Right lung (tissue), 10 donors: ENCODE data around the gene HPSE2. TPM values are rescaled to one million over a fixed set of nuclear protein-coding genes. Genes with fewer than 3 reads are reported as not detected.
A peak's percentile ranks its signal among the peaks of the same experiment; 100 is the strongest.
"Not testable (repeated sequence)": the region's sequence is repeated elsewhere in the genome, so short reads cannot be mapped to it uniquely, and the experiment has no call there.

Experiments used
- DNase-seq, 2 donors: peaks; one replicate each; pipeline ENCODE4 v3.0.0-alpha.2; 2013
- long read RNA-seq, 8 donors: transcript quantifications; one replicate each; lab custom pipeline, GENCODE V29; 2026
- polyA plus RNA-seq, 5 donors: library from polyadenylated mRNA; unstranded; fragments of 120-200 nt; gene quantifications; one replicate each; pipeline versions ENCODE4 v1.2.1 to v1.2.3, GENCODE V29; 2013; ENCODE audit warnings: inconsistent platforms in 1 of 5, low replicate concordance in 1 of 5; ENCODE audit not compliant: insufficient read length in 5 of 5, insufficient read depth in 1 of 5

The HPSE2 gene
- polyA plus RNA-seq, result 10 to 100 TPM; 11.9 to 19.1 (median 13.8) TPM
- long read RNA-seq, donor 1, partial matches to known transcripts, result 0 of 1 reads
- long read RNA-seq, donor 1, other reads (novel, unspliced or antisense), result 0 of 1 reads
- long read RNA-seq, donor 2, partial matches to known transcripts, result 0 of 1 reads
- long read RNA-seq, donor 2, other reads (novel, unspliced or antisense), result 0 of 1 reads
- long read RNA-seq, donor 3, result 0 reads
- long read RNA-seq, donor 4, result 0 reads
- long read RNA-seq, donor 5, partial matches to known transcripts, result 0 of 1 reads
- long read RNA-seq, donor 5, other reads (novel, unspliced or antisense), result 0 of 1 reads
- long read RNA-seq, donor 6, partial matches to known transcripts, result 0 of 3 reads
- long read RNA-seq, donor 6, other reads (novel, unspliced or antisense), result 0 of 3 reads
- long read RNA-seq, donor 7, transcript HPSE2-204 (9 exons, 3,681 nt), result major isoform, 5 of 5 reads
- long read RNA-seq, donor 7, partial matches to known transcripts, result 0 of 5 reads
- long read RNA-seq, donor 7, other reads (novel, unspliced or antisense), result 0 of 5 reads
- long read RNA-seq, donor 8, partial matches to known transcripts, result 0 of 1 reads
- long read RNA-seq, donor 8, other reads (novel, unspliced or antisense), result 0 of 1 reads

GRCh38 chr10:99235658-99236626 lies at the start of gene HPSE2:
Gene HPSE2 (minus strand): TSS chr10:99235852.
- DNase-seq, result peak; percentile 41 to 48

- DNase-seq, result no peak
Observed at GRCh38 chr10:99280472-99280871, 44.8 kb upstream of the HPSE2 start.

- peak; percentile 35 to 45 for DNase-seq
Observed at GRCh38 chr10:99279626-99280111, 44.0 kb upstream of the HPSE2 start.

GRCh38 chr10:99276848-99277486 lies 41.3 kb upstream of the HPSE2 start:
- DNase-seq, result no peak

GRCh38 chr10:99266383-99266782 lies 30.7 kb upstream of the HPSE2 start:
- DNase-seq, result no peak

- DNase-seq, result no peak
Observed at GRCh38 chr10:99248824-99249223, 13.2 kb upstream of the HPSE2 start.

GRCh38 chr10:99247893-99248292 lies 12.2 kb upstream of the HPSE2 start:
- not testable (repeated sequence) for DNase-seq

- DNase-seq, result no peak
Observed at GRCh38 chr10:99236627-99237309, 1.1 kb upstream of the HPSE2 start.

- peak; percentile 25 to 51 for DNase-seq
Observed at GRCh38 chr10:99234791-99235657, 628 bp downstream of the HPSE2 start.

- peak; percentile 51 to 58 for DNase-seq
Observed at GRCh38 chr10:99234041-99234790, 1.4 kb downstream of the HPSE2 start.

GRCh38 chr10:99233689-99234037 lies 2.0 kb downstream of the HPSE2 start:
- no peak for DNase-seq

GRCh38 chr10:99233000-99233688 lies 2.5 kb downstream of the HPSE2 start:
- no peak for DNase-seq

- peak; percentile 46 to 55 for DNase-seq
Observed at GRCh38 chr10:99232360-99232999, 3.2 kb downstream of the HPSE2 start.

GRCh38 chr10:99224766-99225165 lies 10.9 kb downstream of the HPSE2 start:
- DNase-seq, result no peak

- DNase-seq, result no peak
Observed at GRCh38 chr10:99207340-99207739, 28.3 kb downstream of the HPSE2 start.

- DNase-seq, result no peak
Observed at GRCh38 chr10:99203310-99203709, 32.3 kb downstream of the HPSE2 start.

GRCh38 chr10:99172950-99173349 lies 62.7 kb downstream of the HPSE2 start:
- no peak for DNase-seq
